Cardiac ventricle fibroblast (primary cell): ENCODE measurements around the gene FANCI. TPM values are rescaled to one million over a fixed set of nuclear protein-coding genes. Genes with fewer than 3 reads are reported as not detected.

Experiments used
- total RNA-seq: library from RNA; depleted of rRNA; stranded (reverse); fragments of >200 nt; gene quantifications from 2 replicates; pipeline ENCODE4 v1.2.3, GENCODE V29; 2015

FANCI gene
- total RNA-seq: 1.9 and 3.8 TPM in 2 replicates

DNA sequence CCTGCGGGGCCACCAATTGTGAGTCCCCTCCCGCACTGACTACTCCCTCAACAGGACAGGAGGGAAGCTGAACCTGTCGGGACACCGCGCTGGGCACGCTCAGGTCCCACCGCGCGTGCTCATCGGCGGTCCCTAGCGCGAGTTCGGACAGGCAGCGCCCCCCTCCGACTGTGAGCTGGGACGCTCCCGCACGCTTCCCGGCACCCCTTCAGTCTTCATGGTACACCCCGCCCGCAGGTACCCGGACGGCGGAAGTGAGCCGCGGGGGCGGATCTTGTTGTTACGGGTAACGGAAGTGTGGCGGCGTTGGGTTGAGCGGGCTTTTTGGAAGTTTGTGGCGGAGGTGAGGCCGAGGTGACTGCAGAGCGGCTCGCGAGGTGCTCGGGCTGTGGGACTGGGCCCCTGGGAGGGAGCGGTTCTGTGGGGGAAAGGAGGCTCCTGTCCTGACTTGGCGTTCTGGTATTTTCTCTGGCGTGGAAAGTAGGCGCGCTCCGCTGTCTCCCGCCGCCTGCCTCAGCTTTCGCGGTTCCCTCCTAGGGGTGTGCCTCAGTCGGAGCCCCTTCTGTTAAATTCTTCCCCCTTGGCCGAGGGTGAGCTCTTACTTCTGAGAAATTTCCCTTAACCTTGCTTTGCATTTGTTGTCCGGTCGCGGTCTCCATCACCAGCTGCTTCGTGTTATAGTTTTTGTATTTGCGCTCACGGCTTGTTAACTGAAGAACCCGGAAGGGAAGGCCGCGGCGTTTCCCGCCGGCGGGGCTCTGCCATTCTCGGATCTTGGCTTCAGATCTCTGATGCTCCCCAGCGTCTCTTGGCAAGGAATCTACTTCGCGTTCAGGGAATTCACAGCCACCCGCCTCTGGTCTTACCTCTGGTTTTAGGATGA is at the start of gene FANCI:
Gene FANCI (plus strand): TSS at position 289 of the 883 bp plus-strand sequence. CDS start 3,669 bp downstream, outside the sequence.

DNA sequence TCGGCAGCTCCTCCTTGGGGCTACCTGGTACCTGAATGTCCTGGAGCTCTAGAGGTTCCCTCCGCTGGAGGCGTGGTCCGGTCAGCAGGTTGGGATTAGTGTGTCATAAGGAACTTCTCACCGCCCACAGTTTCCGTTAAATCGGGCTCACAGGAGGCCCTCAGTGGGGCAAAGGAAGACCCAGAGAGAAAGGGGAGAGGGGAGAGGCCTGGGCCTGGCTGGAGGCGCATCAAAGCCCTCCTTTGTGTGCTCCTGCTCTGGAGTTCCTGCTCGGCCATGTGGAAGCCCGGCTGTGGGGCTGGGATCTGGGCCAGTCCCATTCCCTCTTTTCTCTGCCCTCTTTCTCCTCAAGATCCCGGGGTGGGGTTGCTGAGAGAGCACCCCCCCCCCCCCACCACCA is 22.2 kb upstream of the FANCI start, which contains the start of gene RLBP1:
Gene RLBP1 (minus strand): TSS at position 37 of the 400 bp plus-strand sequence. CDS start 2,604 bp downstream, outside the sequence.

DNA sequence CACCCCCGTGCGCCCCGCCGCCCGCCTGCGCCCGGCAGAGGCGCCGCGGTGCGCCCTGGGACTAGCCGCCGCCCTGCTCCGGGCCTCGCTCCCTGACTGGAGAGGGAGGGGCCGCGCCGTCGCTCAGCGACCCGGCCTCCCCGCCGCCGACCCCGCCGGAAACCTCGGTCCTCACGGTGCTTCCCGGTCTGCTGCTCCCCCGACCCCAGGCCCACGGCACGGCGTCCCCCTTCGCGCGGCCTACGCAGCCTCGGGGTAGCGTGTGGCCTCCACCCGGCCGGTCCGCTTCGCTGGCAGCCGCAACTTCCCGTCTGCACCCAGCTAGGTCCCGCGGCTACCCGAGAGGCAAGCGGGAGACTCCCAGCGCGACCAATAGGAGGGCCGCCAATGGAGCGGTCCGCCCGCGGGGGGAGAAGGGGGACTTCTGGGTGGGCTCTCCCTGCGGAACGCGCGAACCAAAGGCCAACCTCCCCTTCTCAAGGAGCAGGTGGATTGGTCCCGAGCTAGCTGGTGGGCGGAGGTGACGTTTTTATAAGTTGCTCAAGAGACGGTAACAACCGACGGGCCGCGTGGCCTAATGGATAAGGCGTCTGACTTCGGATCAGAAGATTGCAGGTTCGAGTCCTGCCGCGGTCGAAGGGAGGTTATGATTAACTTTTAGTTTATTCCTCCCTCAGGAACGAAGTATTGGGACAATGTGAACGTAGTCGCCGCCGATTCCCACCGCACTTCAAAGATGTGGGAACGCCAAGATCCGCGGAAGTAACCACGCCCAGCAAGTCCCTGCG is 90.9 kb downstream of the FANCI start, which contains the start of gene POLG:
Gene POLG (minus strand): TSS at position 315 of the 788 bp plus-strand sequence. CDS start 1,070 bp downstream, outside the sequence.

Other genes with a start within 250 kb of the FANCI start
- 32.3 and 46.5 TPM in 2 replicates for gene ABHD2, start 155.5 kb upstream of the FANCI start, total RNA-seq
- not detected in 2 replicates for gene RLBP1, start 22.4 kb upstream of the FANCI start, total RNA-seq
- gene POLG, start 90.8 kb downstream of the FANCI start, total RNA-seq: 30.7 and 40.3 TPM in 2 replicates